Gastroesophageal sphincter (tissue), 3 donors: ENCODE data around the gene CRKL.
"Not testable (repeated sequence)": the region's sequence is repeated elsewhere in the genome, so short reads cannot be mapped to it uniquely, and the experiment has no call there.

ENCODE experiments used
- POLR2A ChIP-seq, 2 donors: fragments of 450-650 bp; IDR thresholded peaks; one replicate each; pipeline ENCODE4 v1.6.1; 2017; ENCODE audit warnings: antibody characterized with exemption in 2 of 2, mild to moderate bottlenecking in 2 of 2, moderate library complexity in 1 of 2
- TF ChIP-seq, protein P1 (sequence below), 4 experiments: fragments of 200-600 bp in 2 of 4; fragments of 450-650 bp in 2 of 4; sonication (generic) in 1 of 4; IDR thresholded peaks; one replicate each; pipeline ENCODE4 v1.5.1; 2017 to 2019; ENCODE audit warnings: antibody characterized with exemption in 4 of 4, mild to moderate bottlenecking in 2 of 4, moderate library complexity in 2 of 4

DNA sequence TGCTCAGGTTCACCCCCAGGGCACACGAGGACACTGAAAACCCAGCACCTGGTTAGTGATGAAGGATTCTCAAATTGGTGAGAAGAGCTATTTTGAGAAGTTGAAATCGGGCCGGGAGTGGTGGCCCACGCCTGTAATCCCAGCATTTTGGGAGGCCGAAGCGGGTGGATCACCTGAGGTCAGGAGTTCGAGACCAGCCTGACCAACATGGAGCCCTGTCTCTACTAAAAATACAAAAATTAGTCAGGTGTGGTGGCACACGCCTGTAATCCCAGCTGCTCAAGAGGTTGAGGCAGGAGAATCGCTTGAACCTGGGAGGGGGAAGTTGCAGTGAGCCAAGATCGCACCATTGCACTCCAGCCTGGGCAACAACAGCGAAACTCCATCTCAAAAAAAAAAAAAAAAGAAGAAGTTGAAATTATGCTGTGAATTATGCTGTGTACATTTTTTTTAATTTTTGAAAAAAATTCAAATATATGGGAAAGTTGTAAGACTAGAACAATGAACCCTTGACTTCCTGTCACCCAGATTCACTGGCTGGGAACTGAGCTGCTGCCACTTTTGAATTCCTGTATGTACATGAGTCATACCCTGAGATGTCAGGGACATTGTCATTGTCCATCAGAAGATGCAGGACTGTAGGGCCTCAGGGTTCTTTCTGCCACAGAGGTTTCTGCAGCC lies 54.9 kb downstream of the CRKL start:
- TF ChIP-seq, protein P1, sequence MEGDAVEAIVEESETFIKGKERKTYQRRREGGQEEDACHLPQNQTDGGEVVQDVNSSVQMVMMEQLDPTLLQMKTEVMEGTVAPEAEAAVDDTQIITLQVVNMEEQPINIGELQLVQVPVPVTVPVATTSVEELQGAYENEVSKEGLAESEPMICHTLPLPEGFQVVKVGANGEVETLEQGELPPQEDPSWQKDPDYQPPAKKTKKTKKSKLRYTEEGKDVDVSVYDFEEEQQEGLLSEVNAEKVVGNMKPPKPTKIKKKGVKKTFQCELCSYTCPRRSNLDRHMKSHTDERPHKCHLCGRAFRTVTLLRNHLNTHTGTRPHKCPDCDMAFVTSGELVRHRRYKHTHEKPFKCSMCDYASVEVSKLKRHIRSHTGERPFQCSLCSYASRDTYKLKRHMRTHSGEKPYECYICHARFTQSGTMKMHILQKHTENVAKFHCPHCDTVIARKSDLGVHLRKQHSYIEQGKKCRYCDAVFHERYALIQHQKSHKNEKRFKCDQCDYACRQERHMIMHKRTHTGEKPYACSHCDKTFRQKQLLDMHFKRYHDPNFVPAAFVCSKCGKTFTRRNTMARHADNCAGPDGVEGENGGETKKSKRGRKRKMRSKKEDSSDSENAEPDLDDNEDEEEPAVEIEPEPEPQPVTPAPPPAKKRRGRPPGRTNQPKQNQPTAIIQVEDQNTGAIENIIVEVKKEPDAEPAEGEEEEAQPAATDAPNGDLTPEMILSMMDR (IDR thresholded peaks at IDR 0.05), result not testable (repeated sequence)
- not testable (repeated sequence) for TF ChIP-seq POLR2A (IDR thresholded peaks at IDR 0.05)
